Cardiac fibroblast (primary cell): Measurements from ENCODE around the gene NHLH1.

Experiments
- DNase-seq, 2 donors: peaks; one replicate each; pipeline versions ENCODE4 v3.0.0 to v3.0.0-alpha.2; 2010; ENCODE audit warnings: low read depth in 2 of 2
- H3K4me3 ChIP-seq, 2 donors: replicated peaks in 1 of 2; 1 replicate in 1 of 2; 2 replicates in 1 of 2; pipeline ENCODE4 v1.5.1; 2011; ENCODE audit warnings: low read depth in 2 of 2, low read length in 2 of 2, mild to moderate bottlenecking in 2 of 2, moderate library complexity in 1 of 2
- TF ChIP-seq, protein P1 (sequence below): IDR thresholded peaks from one replicate; pipeline ENCODE4 v1.5.1; 2011; ENCODE audit warnings: low read depth, mild to moderate bottlenecking, low read length, inconsistent platforms

The NHLH1 gene

DNA sequence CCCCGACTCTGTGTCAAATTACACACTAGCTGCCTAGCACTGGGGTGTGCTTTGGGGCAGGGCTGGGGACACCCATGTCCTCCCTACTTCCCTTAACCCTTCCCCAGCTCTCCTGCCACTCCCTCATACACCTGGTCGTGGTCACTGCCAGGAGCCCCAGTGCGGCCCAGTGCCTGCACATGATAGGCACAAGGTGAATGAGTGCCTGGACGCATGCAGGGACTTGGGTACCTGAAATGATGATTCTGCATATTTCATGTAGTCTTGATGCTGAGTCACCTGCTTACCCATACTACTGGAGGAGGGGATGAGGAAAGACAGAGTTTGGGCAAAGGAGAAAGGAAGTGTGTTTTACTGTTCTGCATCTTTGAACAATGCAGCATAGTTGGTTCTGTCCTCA lies 32.0 kb downstream of the NHLH1 start:
- no peak for DNase-seq
- TF ChIP-seq, protein P1, sequence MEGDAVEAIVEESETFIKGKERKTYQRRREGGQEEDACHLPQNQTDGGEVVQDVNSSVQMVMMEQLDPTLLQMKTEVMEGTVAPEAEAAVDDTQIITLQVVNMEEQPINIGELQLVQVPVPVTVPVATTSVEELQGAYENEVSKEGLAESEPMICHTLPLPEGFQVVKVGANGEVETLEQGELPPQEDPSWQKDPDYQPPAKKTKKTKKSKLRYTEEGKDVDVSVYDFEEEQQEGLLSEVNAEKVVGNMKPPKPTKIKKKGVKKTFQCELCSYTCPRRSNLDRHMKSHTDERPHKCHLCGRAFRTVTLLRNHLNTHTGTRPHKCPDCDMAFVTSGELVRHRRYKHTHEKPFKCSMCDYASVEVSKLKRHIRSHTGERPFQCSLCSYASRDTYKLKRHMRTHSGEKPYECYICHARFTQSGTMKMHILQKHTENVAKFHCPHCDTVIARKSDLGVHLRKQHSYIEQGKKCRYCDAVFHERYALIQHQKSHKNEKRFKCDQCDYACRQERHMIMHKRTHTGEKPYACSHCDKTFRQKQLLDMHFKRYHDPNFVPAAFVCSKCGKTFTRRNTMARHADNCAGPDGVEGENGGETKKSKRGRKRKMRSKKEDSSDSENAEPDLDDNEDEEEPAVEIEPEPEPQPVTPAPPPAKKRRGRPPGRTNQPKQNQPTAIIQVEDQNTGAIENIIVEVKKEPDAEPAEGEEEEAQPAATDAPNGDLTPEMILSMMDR = no peak
- H3K4me3 ChIP-seq = no peak overlapping the region

DNA sequence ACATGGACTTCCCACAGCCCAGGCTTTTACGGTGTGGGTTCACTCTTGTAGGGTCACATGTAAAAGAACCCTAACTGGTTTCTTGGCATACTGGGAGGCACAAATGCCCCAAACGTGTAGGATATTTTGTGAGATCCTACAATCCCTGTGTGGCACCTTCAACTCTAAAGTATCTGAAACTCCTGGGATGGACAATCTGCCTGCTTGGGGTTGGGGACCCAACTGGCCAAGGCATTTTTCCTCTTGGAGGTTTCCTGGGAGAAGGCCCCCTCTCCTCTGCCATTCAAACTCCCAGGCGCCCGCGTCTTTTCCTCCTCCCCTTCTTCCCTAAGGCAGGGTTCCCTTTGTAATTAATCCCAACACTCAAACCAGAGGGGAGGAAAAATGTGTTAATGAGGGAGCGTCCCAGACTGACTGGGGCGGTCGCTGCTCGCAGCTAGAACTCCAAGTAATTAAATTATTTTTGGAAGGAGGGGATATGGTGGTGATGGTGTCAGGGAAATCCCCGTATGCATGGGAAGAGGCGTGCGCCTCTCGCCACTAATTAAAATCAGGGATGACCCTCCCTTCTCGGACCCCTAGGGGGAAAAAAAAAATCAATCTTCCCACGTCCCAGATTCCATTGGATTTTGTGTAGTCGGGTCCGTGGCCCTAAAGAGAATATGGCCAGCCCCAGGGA lies 32.8 kb downstream of the NHLH1 start:
- DNase-seq = no peak
- H3K4me3 ChIP-seq = peak overlapping the region; percentile 48 to 50
- TF ChIP-seq, protein P1 = no peak

DNA sequence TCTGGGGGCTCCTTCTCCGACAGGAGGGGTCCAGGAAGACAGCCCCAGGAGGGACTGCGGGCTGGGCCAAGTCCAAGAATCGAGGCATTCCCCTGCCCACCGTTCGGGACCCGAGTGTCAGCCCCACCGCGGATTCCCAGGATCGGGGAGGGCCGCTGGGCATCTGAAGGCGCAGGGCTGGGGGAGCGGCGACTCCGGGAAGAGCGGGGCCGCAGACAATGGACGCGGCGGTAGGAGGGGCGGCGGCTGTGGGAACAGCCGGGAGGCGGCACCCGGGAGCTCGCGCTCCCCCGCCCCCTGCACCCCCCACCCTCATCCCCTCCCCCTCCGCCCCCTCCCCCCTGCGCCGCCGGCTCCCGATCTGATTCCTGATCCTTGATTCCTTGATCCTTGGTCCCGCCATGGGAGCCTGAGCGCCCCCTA lies 33.4 kb downstream of the NHLH1 start, which contains the start of gene VANGL2:
Gene VANGL2, plus strand, starts transcription at position 342 of the 423 bp plus-strand sequence. CDS start 15,274 bp downstream, outside the sequence.
- peak within 1 kb of the TSS; percentile 52 to 56 for H3K4me3 ChIP-seq
- TF ChIP-seq, protein P1 = no peak
- DNase-seq = peak; percentile 48 to 76

DNA sequence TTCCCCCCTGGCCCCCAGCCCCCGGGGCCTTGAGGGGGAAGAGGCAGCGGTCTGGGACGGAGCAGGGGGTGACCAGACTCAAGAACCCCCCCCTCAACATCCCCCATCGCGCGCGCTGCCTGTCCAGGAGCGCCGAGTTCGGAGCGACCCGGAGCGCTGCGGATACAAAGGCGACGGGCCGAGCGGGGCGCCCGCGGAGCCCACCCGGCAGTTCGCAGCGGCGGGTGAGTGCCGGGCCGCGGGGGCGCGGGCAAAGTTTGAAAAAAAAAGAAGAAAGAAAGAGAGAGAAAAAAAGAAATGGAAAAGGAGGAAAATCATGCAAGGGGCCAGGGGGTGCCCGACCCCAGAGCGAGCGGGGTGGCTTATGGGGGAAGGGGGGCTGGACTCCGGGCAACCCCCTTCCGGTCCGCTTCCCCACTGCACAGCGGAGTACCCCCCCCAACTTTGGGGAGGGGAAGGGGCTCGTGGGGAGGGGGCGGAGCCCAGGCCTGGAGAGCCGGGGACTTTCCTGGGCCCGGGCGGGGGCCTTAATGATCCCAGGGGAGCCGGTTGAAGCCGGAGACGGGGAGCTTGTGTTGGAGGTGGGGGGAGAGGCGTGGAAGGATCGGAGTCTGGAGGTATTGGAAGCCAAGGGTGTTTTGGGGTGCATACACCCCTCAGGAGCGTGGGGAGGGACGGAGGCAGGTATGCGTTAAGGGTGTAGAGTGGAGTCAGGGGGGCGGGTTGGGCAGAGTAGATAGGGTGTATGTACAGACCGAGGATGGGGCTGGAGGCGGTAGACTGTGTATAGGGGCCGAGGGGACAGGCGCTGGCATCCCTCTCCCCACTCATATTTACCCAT lies 34.0 kb downstream of the NHLH1 start:
- no peak for DNase-seq
- H3K4me3 ChIP-seq = peak overlapping the region; percentile 52 to 56
- TF ChIP-seq, protein P1 = no peak

DNA sequence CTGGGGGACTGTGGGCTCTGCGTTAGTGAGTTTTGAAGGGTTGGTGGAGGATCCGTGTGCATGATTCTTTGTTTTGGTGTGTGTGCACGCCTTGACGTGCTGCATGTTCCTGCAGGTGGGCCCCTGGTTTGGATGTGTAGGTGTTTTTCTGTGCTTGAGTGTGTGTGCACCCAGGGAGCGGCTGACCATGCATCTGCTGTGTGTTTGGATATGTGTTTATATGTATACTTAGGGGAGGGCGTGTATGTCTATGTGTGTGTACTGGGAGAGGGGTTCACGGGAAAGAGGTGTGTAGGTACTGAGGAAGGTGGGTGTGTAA lies 34.6 kb downstream of the NHLH1 start:
- peak overlapping the region; percentile 52 to 56 for H3K4me3 ChIP-seq
- no peak for DNase-seq
- TF ChIP-seq, protein P1 = no peak

DNA sequence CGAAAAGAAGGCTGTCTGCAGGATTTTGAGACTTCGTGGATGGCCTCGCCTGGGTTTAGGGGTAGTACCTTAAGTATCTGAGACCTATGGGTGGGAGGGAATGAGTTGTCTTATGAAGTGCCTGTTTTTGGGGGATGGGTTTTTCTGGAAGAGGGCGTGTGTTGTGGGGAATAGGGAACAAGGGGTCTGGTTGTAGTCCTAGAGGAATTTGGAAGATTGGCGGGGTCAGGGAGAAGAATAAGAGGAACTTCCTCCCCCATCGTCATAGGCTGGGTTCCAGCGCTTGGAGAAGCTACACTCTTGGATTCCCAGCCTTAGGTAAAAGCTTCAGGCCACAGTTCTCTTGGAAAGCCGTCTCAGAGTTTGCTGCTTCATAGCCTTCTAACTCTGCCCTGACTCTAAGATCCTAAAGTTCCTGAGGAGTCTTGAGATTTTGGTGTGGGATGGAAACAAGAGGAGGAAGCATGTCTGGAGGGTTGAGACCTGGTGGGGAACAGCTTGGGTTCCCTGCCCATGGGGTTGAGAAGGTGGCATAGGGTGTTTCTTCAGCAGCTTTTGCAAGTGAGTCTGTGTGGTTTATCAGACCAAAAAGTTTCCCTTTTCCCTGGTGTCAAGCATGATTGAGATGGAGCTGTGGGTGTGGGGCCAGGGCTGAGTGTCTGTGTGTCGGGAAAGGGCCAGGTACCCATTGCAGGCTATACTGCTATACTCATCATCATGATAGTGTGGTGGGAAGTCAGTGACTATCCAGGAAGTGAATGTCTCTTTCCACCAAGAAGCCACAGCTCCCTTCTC lies 35.3 kb downstream of the NHLH1 start:
- no peak for DNase-seq
- TF ChIP-seq, protein P1 = no peak
- H3K4me3 ChIP-seq = peak overlapping the region in 1 of 2 donors; percentile 52
